HG03521 (cell line): ENCODE results near the gene FOXP1.

Experiments
- ATAC-seq: cut with Tn5 transposase; IDR thresholded peaks from one replicate; pipeline ENCODE4 v1.9.1; 2021; ENCODE audit warnings: mild to moderate bottlenecking, moderate library complexity; ENCODE audit not compliant: unreplicated experiment

Gene FOXP1

GRCh38 chr3:71003511-71003910 is 580.0 kb downstream of the FOXP1 start:
- ATAC-seq: no peak

GRCh38 chr3:71002298-71002697 is 581.2 kb downstream of the FOXP1 start:
- no peak for ATAC-seq

GRCh38 chr3:71001303-71001830 is 582.2 kb downstream of the FOXP1 start:
- no peak for ATAC-seq

- ATAC-seq: no peak
Measured at GRCh38 chr3:71000483-71000882, 583.0 kb downstream of the FOXP1 start.

GRCh38 chr3:70999730-71000129 is 583.8 kb downstream of the FOXP1 start:
- ATAC-seq: no peak

GRCh38 chr3:70996082-70996481 is 587.4 kb downstream of the FOXP1 start:
- ATAC-seq: no peak

GRCh38 chr3:70994644-70995043 is 588.9 kb downstream of the FOXP1 start:
- no peak for ATAC-seq

- ATAC-seq: no peak
Measured at GRCh38 chr3:70992562-70993204, 590.8 kb downstream of the FOXP1 start.

GRCh38 chr3:70992131-70992530 is 591.4 kb downstream of the FOXP1 start:
- no peak for ATAC-seq

- ATAC-seq: no peak
Measured at GRCh38 chr3:70990723-70991122, 592.8 kb downstream of the FOXP1 start.

- no peak for ATAC-seq
Measured at GRCh38 chr3:70990185-70990584, 593.3 kb downstream of the FOXP1 start.

GRCh38 chr3:70989174-70989573 is 594.4 kb downstream of the FOXP1 start:
- no peak for ATAC-seq

- ATAC-seq: no peak
Measured at GRCh38 chr3:70988111-70988510, 595.4 kb downstream of the FOXP1 start.

GRCh38 chr3:70985572-70985971 is 598.0 kb downstream of the FOXP1 start:
- ATAC-seq: no peak

- no peak for ATAC-seq
Measured at GRCh38 chr3:70984776-70985482, 598.6 kb downstream of the FOXP1 start.

- ATAC-seq: no peak
Measured at GRCh38 chr3:70982700-70983140, 600.8 kb downstream of the FOXP1 start.

- ATAC-seq: no peak
Measured at GRCh38 chr3:70982284-70982683, 601.2 kb downstream of the FOXP1 start.

GRCh38 chr3:70981231-70981880 is 602.2 kb downstream of the FOXP1 start:
- ATAC-seq: no peak

- ATAC-seq: no peak
Measured at GRCh38 chr3:70980646-70981170, 602.8 kb downstream of the FOXP1 start.

- ATAC-seq: no peak
Measured at GRCh38 chr3:70979983-70980645, 603.4 kb downstream of the FOXP1 start.

- ATAC-seq: no peak
Measured at GRCh38 chr3:70977712-70978111, 605.8 kb downstream of the FOXP1 start.
